AG09319 (cell line): ENCODE results near the gene MAGOH.

Experiments used
- DNase-seq: peaks from one replicate; pipeline ENCODE4 v3.0.0-alpha.2; 2010; ENCODE audit warnings: low read depth; ENCODE audit errors: extremely low read depth
- CTCF ChIP-seq: IDR thresholded peaks from 2 replicates; pipeline ENCODE4 v1.5.1; 2011; ENCODE audit warnings: low read depth, mild to moderate bottlenecking, inconsistent platforms, low read length, moderate library complexity

MAGOH gene

GRCh38 chr1:53182111-53182593 is 56.2 kb downstream of the MAGOH start:
- no peak for DNase-seq
- peak; percentile 60 for TF ChIP-seq CTCF

GRCh38 chr1:53180951-53181350 is 57.4 kb downstream of the MAGOH start:
- DNase-seq, result no peak
- no peak for TF ChIP-seq CTCF

GRCh38 chr1:53180226-53180625 is 58.1 kb downstream of the MAGOH start:
- no peak for TF ChIP-seq CTCF
- DNase-seq, result no peak
